Measurements from ENCODE around the gene MAPT. TPM values are rescaled to one million over a fixed set of nuclear protein-coding genes. Genes with fewer than 3 reads are reported as not detected.

MAPT gene
- total RNA-seq, 2 donors from 2014 or later: 11.7 to 14.7 TPM

DNA sequence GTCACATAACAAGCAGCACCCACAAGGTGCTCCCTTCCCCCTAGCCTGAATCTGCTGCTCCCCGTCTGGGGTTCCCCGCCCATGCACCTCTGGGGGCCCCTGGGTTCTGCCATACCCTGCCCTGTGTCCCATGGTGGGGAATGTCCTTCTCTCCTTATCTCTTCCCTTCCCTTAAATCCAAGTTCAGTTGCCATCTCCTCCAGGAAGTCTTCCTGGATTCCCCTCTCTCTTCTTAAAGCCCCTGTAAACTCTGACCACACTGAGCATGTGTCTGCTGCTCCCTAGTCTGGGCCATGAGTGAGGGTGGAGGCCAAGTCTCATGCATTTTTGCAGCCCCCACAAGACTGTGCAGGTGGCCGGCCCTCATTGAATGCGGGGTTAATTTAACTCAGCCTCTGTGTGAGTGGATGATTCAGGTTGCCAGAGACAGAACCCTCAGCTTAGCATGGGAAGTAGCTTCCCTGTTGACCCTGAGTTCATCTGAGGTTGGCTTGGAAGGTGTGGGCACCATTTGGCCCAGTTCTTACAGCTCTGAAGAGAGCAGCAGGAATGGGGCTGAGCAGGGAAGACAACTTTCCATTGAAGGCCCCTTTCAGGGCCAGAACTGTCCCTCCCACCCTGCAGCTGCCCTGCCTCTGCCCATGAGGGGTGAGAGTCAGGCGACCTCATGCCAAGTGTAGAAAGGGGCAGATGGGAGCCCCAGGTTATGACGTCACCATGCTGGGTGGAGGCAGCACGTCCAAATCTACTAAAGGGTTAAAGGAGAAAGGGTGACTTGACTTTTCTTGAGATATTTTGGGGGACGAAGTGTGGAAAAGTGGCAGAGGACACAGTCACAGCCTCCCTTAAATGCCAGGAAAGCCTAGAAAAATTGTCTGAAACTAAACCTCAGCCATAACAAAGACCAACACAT lies 104.9 kb downstream of the MAPT start, which contains the start of gene STH:
Gene STH (plus strand): TSS at position 264 of the 913 bp plus-strand sequence. CDS start 30 bp downstream, at position 294.
- Histone ChIP-seq H3K27ac (no peak within 1 kb of the TSS), H3K36me3 (no peaks in the 10 kb centered on the region), H3K27me3 (replicated peaks; ENCODE audit: insufficient read depth) (no peaks in the 10 kb centered on the region), H3K9me3 (no peaks in the 10 kb centered on the region), H3K4me1 (replicated peaks) (peaks cover 5% of the 10 kb centered on the region), H3K4me3 (no peak within 1 kb of the TSS)
- 88% methylated on average over 8 of the region's 8 CpGs for WGBS
- DNase-seq (ENCODE audit: low spot score): no peak
- intact Hi-C loops (cut with DNase I): no loop called here
- TF ChIP-seq POLR2AphosphoS5 (IDR thresholded peaks at IDR 0.05): no peak
- TF ChIP-seq CTCF (IDR thresholded peaks at IDR 0.05): no peak
- TF ChIP-seq POLR2A (IDR thresholded peaks at IDR 0.05): no peak

DNA sequence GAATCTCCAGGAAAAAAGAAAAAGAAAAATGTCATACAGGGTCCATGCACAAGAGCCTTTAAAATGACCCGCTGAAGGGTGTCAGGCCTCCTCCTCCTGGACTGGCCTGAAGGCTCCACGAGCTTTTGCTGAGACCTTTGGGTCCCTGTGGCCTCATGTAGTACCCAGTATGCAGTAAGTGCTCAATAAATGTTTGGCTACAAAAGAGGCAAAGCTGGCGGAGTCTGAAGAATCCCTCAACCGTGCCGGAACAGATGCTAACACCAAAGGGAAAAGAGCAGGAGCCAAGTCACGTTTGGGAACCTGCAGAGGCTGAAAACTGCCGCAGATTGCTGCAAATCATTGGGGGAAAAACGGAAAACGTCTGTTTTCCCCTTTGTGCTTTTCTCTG lies 105.5 kb downstream of the MAPT start:
- no peaks in the 10 kb centered on the region for H3K27me3 ChIP-seq (replicated peaks; ENCODE audit: insufficient read depth)
- no peaks in the 10 kb centered on the region for H3K9me3 ChIP-seq
- no peak overlapping the region for H3K27ac ChIP-seq
- no peak for DNase-seq (ENCODE audit: low spot score)
- WGBS: 79% methylated on average over 9 of the region's 9 CpGs
- H3K4me1 ChIP-seq (replicated peaks): peaks cover 6% of the 10 kb centered on the region
- no peaks in the 10 kb centered on the region for H3K36me3 ChIP-seq
- no peak for TF ChIP-seq POLR2A (IDR thresholded peaks at IDR 0.05)
- intact Hi-C loops (cut with DNase I): no loop called here
- no peak overlapping the region for H3K4me3 ChIP-seq

- Histone ChIP-seq H3K4me3 (no peak overlapping the region), H3K36me3 (no peaks in the 10 kb centered on the region), H3K27ac (no peak overlapping the region), H3K4me1 (replicated peaks) (peaks cover 6% of the 10 kb centered on the region), H3K9me3 (no peaks in the 10 kb centered on the region), H3K27me3 (replicated peaks; ENCODE audit: insufficient read depth) (no peaks in the 10 kb centered on the region)
- no peak for DNase-seq (ENCODE audit: low spot score)
- 56% methylated on average over 7 of the region's 7 CpGs for WGBS
- intact Hi-C loops (cut with DNase I): no loop called here
- TF ChIP-seq POLR2A (IDR thresholded peaks at IDR 0.05): no peak
- TF ChIP-seq POLR2AphosphoS5 (IDR thresholded peaks at IDR 0.05): no peak
- no peak for TF ChIP-seq CTCF (IDR thresholded peaks at IDR 0.05)
Observed at GRCh38 chr17:46000292-46000691, 105.9 kb downstream of the MAPT start.

DNA sequence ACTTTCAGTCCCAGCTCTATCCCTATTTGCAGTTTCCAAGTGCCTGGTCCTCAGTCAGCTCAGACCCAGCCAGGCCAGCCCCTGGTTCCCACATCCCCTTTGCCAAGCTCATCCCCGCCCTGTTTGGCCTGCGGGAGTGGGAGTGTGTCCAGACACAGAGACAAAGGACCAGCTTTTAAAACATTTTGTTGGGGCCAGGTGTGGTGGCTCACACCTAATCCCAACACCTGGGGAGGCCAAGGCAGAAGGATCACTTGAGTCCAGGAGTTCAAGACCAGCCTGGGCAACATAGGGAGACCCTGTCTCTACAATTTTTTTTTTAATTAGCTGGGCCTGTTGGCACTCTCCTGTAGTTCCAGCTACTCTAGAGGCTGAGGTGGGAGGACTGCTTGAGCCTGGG lies 106.4 kb downstream of the MAPT start:
- intact Hi-C loops (cut with DNase I): no loop called here
- DNase-seq (ENCODE audit: low spot score): no peak
- Histone ChIP-seq H3K27ac (no peak overlapping the region), H3K4me3 (no peak overlapping the region), H3K4me1 (replicated peaks) (peaks cover 6% of the 10 kb centered on the region), H3K9me3 (no peaks in the 10 kb centered on the region), H3K36me3 (no peaks in the 10 kb centered on the region), H3K27me3 (replicated peaks; ENCODE audit: insufficient read depth) (no peaks in the 10 kb centered on the region)
- 48% methylated on average over 2 of the region's 2 CpGs for WGBS
- no peak for TF ChIP-seq CTCF (IDR thresholded peaks at IDR 0.05)
- no peak for TF ChIP-seq POLR2AphosphoS5 (IDR thresholded peaks at IDR 0.05)
- no peak for TF ChIP-seq POLR2A (IDR thresholded peaks at IDR 0.05)

DNA sequence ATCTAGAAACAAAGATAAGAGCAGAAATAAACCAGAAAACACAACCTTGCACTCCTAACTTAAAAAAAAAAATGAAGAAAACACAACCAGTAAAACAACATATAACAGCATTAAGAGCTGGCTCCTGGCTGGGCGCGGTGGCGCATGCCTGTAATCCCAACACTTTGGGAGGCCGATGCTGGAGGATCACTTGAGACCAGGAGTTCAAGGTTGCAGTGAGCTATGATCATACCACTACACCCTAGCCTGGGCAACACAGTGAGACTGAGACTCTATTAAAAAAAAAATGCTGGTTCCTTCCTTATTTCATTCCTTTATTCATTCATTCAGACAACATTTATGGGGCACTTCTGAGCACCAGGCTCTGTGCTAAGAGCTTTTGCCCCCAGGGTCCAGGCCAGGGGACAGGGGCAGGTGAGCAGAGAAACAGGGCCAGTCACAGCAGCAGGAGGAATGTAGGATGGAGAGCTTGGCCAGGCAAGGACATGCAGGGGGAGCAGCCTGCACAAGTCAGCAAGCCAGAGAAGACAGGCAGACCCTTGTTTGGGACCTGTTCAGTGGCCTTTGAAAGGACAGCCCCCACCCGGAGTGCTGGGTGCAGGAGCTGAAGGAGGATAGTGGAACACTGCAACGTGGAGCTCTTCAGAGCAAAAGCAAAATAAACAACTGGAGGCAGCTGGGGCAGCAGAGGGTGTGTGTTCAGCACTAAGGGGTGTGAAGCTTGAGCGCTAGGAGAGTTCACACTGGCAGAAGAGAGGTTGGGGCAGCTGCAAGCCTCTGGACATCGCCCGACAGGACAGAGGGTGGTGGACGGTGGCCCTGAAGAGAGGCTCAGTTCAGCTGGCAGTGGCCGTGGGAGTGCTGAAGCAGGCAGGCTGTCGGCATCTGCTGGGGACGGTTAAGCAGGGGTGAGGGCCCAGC lies 107.3 kb downstream of the MAPT start:
- TF ChIP-seq POLR2AphosphoS5 (IDR thresholded peaks at IDR 0.05) (no peak), POLR2A (IDR thresholded peaks at IDR 0.05) (no peak), CTCF (IDR thresholded peaks at IDR 0.05) (no peak)
- Histone ChIP-seq H3K27ac (no peak overlapping the region), H3K4me1 (replicated peaks) (peaks cover 6% of the 10 kb centered on the region), H3K4me3 (no peak overlapping the region), H3K36me3 (no peaks in the 10 kb centered on the region), H3K9me3 (no peaks in the 10 kb centered on the region), H3K27me3 (replicated peaks; ENCODE audit: insufficient read depth) (no peaks in the 10 kb centered on the region)
- intact Hi-C loops (cut with DNase I): loop anchor here (2.0 kb wide), 1 partner anchor 211 kb away; no protein-coding TSS in a partner anchor
- DNase-seq (ENCODE audit: low spot score): no peak
- 72% methylated on average over 13 of the region's 13 CpGs for WGBS

All from prostate gland (tissue), 2 donors.